Measurements from ENCODE around the gene DNAH14. TPM values are rescaled to one million over a fixed set of nuclear protein-coding genes. Genes with fewer than 3 reads are reported as not detected.

DNAH14 gene
- total RNA-seq, 4 donors from 2014 or later: 1.5 to 14.1 (median 3.3) TPM

DNA sequence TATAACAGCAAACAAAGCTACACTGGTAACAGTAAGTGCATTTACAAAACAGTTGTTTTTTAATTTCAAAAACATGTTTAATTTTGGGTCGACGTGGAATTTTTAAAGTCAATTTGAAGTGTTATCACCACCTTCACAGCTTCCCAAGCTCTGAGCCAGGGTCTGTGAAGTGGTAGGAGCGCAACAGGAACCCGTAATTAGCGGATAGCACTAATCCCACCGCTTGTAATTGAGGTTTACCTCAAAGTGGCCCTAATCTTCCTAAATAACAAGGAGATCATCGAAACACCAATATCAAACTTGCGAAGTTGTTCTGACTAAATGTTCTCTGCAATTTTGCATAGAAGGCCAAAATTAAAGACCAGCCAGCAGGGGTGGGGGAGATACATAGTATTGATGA lies 479.6 kb downstream of the DNAH14 start:
- TF ChIP-seq, protein P1, sequence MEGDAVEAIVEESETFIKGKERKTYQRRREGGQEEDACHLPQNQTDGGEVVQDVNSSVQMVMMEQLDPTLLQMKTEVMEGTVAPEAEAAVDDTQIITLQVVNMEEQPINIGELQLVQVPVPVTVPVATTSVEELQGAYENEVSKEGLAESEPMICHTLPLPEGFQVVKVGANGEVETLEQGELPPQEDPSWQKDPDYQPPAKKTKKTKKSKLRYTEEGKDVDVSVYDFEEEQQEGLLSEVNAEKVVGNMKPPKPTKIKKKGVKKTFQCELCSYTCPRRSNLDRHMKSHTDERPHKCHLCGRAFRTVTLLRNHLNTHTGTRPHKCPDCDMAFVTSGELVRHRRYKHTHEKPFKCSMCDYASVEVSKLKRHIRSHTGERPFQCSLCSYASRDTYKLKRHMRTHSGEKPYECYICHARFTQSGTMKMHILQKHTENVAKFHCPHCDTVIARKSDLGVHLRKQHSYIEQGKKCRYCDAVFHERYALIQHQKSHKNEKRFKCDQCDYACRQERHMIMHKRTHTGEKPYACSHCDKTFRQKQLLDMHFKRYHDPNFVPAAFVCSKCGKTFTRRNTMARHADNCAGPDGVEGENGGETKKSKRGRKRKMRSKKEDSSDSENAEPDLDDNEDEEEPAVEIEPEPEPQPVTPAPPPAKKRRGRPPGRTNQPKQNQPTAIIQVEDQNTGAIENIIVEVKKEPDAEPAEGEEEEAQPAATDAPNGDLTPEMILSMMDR (IDR thresholded peaks at IDR 0.05; ENCODE audit: low read depth): no peak

DNA sequence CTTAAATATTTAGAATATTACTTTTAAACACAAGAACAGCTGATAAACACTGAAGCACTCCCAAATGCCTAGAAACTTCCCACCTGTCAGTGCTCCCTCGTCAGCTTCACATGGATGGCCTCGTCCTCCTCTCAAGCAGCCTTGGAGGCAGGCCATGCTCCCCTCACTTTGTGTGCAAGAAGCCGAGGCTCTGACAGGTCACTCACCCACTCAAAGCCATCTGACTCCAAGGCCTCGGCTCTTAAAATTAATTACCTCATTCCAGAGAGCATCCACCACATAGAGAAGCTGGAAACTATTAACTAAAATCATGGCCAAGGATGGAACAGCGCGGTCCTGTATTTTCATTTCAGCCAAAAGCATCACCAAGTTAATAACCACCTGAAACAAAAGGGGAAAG lies 480.6 kb downstream of the DNAH14 start:
- TF ChIP-seq, protein P1 (IDR thresholded peaks at IDR 0.05; ENCODE audit: low read depth): no peak

DNA sequence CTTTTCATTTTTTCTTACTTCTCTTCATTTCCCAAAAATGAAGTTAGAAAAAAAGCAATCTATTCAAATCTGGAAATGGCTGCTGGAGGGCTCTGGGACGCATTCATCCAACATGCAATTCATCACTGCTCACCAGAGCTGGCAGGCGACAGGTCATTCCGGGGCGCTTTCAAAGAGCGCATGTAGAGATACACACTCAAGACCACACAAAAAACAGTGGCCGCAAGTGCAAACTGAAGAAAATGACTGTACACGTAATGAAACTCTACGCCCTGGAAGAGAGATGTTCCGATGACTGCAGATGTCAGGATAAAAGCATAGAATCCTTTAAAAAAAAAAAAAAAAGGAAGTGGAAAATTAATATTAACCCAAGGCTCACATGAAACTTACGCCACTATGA lies 482.8 kb downstream of the DNAH14 start:
- TF ChIP-seq, protein P1 (IDR thresholded peaks at IDR 0.05; ENCODE audit: low read depth): no peak

DNA sequence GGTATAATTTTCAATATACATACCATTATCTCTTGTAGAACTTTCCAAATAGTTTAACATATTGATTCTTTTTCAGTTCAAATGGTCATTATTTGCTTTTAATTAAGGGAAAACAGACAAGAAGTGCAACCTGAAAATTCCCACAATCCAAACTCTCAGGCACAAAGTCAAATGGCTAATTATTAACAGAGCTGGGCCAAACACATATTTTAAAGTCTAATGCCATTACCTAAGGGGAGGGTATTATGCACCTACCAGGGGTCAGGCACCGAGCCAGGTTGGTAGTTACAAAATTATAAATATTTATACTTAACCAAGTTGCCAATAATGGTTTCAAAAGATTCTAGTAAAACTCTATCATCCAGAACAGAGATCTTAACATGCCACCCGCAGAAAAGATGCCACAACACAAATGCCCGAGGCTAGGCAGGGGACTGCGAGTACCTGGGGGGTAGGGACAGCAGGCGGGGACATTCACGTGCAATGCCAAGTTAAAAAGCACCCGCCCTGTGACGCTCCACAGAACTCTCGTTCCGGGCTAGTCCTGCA lies 483.4 kb downstream of the DNAH14 start:
- TF ChIP-seq, protein P1 (IDR thresholded peaks at IDR 0.05; ENCODE audit: low read depth): no peak

DNA sequence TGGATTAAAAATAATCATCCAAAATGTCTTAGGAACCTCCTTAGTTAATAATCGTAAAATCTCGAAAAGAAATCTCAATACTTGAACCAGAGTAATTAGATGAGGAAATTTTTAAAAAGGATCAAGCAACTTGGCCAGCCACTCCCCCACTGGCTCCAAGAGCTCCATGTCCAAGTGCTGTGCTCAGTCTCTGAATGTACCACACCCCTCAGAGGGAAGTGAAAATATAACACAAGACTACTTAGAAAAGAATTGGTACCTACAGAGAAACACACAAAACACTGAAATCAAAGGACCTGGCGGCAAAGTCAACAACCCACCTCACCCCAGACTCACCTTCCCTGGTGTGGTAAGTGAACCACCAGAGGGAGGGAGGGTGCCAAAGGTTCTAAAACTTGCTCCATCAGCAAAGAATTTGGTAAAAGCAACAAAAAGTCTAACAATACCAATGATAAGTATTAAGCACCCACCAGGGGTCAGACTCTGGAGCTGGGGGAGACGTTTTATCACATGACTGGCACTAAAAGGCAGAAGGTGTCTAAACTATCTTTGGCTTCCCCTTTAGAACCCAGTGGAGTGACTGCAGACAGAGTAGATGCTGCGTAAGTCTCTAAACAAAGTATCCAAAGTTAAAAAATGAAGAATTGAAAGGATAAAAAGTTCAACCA lies 484.4 kb downstream of the DNAH14 start:
- TF ChIP-seq, protein P1 (IDR thresholded peaks at IDR 0.05; ENCODE audit: low read depth): no peak

DNA sequence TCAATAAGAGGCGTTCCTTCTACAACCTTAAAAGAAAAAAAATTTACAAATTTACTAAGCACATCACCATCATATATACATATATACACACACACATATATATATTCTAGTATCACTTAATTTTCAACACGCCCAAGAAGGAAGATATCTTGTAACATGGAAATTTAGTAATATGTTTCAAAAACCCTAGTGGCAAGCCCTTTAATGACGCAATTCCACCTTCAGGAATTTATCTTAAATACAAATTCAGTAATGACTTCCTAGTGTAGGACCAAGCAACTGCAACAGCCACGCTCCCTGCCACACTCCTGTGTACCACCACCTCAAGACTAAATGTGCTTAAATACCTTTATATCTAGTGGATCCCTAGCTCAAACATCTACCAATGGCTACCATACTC lies 485.8 kb downstream of the DNAH14 start:
- TF ChIP-seq, protein P1 (IDR thresholded peaks at IDR 0.05; ENCODE audit: low read depth): no peak

DNA sequence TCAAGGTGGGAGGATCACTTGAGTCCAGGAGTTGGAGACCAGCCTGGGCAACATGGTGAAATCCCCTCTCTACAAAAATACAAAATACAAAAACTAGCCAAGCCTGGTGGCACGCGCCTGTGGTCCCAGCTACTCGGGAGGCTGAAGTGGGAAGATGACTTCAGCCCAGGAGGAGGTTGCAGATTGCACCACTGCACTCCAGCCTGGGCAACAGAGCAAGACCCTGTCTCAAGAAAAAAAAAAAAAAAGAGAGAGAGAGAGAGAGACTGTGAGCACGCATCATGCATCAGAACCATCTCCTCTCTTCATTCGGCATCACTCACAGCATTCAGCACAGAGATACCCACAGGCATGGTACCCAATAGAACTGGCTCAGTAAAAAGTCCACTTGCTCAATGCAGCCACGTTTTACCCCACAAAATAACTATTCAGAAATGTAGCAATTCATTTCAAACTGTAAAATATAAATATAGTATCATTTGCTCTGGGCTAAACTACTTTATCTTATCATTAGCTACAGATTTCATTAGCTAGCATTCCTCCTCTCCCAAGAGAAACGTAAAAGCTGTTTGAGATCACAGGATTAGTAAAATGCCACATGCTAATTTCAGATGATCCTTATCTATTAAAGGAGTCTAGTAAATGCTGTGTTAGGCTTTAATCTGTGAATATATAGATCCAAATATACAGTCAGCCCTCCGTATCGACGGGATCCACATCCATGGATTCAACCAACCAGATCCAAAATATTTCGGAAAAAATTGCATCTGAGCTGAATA lies 486.7 kb downstream of the DNAH14 start:
- TF ChIP-seq, protein P1 (IDR thresholded peaks at IDR 0.05; ENCODE audit: low read depth): no peak
